IPS-18a (cell line): ENCODE results near the gene SIK3.

Source experiments
- H3K27ac ChIP-seq: one replicate; pipeline ENCODE4 v1.5.1; 2013; ENCODE audit warnings: low read length
- H3K27me3 ChIP-seq: one replicate; pipeline ENCODE4 v1.6.1; 2013; ENCODE audit warnings: mild to moderate bottlenecking, low read length; ENCODE audit not compliant: control insufficient read depth, insufficient read depth
- H3K36me3 ChIP-seq: one replicate; pipeline ENCODE4 v1.6.1; 2013; ENCODE audit warnings: low read depth, low read length; ENCODE audit not compliant: control insufficient read depth
- H3K4me1 ChIP-seq: one replicate; pipeline ENCODE4 v1.6.1; 2013; ENCODE audit warnings: low read depth, low read length; ENCODE audit not compliant: control insufficient read depth
- H3K4me3 ChIP-seq: one replicate; pipeline ENCODE4 v1.5.1; 2013; ENCODE audit warnings: low read length
- H3K9ac ChIP-seq: one replicate; pipeline ENCODE4 v1.6.1; 2013; ENCODE audit warnings: mild to moderate bottlenecking, low read length, moderate library complexity
- H3K9me3 ChIP-seq: one replicate; pipeline ENCODE4 v1.6.1; 2013; ENCODE audit warnings: low read depth, low read length; ENCODE audit not compliant: control insufficient read depth

Gene SIK3

DNA sequence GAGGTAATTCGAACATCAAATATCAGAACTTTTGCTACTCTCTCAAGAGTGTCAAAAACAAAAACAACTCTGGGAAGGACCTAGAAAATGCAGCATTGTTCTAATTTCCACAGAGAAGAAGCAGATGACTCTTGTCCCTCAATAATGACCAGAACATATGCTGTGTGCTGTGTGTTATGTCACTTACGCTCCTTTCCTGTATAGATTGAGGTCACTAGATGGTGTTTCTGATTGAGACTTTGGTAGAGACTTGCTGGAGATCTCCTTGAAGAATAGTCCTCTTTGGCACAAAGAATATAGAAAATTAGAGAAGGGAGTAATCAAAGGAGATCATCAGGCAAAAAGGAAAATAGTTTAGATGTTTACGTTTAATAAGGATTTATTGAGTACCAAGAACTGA, 2.3 kb upstream of the SIK3 start:
- H3K4me3 ChIP-seq: no peak overlapping the region
- H3K27ac ChIP-seq: no peak overlapping the region
- H3K9ac ChIP-seq: no peak overlapping the region
- no peaks in the 10 kb centered on the region for H3K36me3 ChIP-seq
- no peaks in the 10 kb centered on the region for H3K9me3 ChIP-seq
- peaks cover 22% of the 10 kb centered on the region for H3K4me1 ChIP-seq
- H3K27me3 ChIP-seq: no peaks in the 10 kb centered on the region

DNA sequence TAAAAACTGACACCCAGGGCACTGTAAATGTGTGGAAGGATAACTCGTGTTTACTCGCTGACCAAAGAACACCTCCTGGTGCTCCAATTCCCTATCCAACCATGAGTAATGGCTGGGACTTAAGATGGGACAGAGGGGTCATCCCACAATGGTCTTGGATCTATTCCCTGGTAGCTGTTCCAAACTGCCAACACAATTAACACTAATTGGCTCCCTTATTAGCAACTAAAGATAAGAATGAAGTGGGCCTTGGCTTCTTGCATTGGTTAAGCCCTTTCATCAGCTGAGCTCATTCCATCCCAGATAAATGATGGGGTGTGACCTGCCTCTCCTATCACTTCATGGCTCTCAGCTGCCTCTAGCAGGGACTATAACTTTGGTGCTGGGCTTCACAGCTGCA, 1.5 kb upstream of the SIK3 start:
- no peak overlapping the region for H3K27ac ChIP-seq

GRCh38 chr11:117097389-117098268, 599 bp downstream of the SIK3 start:
- Histone ChIP-seq H3K36me3 (no peaks in the 10 kb centered on the region), H3K27me3 (no peaks in the 10 kb centered on the region), H3K4me1 (peaks cover 22% of the 10 kb centered on the region), H3K27ac (no peak overlapping the region), H3K9ac (peak overlapping the region; percentile 79), H3K4me3 (peak overlapping the region; percentile 63), H3K9me3 (no peaks in the 10 kb centered on the region)

More for the DNA sequence above, 1.5 kb upstream of the SIK3 start:
- peaks cover 22% of the 10 kb centered on the region for H3K4me1 ChIP-seq
- no peaks in the 10 kb centered on the region for H3K9me3 ChIP-seq
- H3K4me3 ChIP-seq: no peak overlapping the region
- no peaks in the 10 kb centered on the region for H3K27me3 ChIP-seq
- no peak overlapping the region for H3K9ac ChIP-seq
- no peaks in the 10 kb centered on the region for H3K36me3 ChIP-seq

DNA sequence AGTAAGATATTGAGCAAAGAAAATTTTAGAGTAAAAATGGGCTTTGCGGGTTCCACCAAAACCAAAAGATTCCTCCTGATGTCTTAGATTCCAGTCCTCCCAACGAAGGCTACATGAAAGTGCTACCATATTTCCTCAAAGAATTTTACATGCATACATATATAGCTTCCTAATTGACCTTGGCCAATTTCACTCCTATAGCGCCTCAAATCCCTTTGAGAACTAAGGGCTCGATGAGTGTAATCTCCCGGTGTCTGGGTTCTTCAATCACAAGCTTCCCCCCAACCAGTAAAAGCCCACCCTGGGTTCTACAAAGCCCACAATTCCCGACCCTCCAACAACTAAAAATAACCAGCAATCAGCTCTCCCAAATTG, 1.2 kb downstream of the SIK3 start:
- no peak overlapping the region for H3K27ac ChIP-seq
- H3K4me1 ChIP-seq: peaks cover 22% of the 10 kb centered on the region
- H3K9ac ChIP-seq: peak overlapping the region; percentile 79
- no peaks in the 10 kb centered on the region for H3K9me3 ChIP-seq
- H3K36me3 ChIP-seq: no peaks in the 10 kb centered on the region
- peak overlapping the region; percentile 63 for H3K4me3 ChIP-seq
- H3K27me3 ChIP-seq: no peaks in the 10 kb centered on the region

DNA sequence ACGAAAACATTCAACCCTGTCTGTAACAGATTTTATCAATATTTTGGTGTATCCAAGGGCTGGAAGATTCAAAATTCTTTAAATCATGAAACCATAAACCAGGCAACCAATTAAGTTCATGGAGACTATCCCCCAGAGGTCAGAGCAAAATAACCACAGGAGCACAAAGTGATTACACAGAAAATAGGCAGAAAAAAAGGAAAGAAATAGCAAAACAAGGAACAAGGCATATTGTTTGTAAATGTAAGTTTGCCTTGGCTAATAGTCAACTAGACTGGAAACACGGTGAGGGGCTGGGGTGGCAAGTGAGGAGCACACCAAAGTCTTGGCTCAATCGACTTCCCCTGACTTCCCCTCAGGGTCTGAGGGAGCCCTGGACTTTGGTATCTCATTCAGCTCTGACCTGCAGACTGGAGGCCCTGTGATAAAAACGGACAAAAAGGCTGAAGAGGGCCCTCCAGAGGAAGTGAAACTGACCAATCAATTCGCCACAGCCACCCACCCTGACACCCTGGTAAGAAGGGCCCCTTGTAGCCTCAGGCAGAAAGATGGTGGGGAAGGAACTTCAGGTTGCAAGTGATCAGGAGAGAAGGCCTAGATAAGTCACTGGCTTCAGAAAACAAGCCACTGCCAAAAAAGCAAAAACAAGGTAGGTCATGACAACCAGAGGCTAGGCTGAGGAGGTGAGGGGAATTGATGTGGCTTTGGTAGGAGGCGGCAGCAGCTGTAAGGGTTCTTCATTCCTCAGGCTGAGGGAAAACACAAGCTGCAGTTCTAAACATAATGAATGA, 1.8 kb downstream of the SIK3 start:
- H3K9me3 ChIP-seq: no peaks in the 10 kb centered on the region
- H3K36me3 ChIP-seq: no peaks in the 10 kb centered on the region
- H3K27me3 ChIP-seq: no peaks in the 10 kb centered on the region
- H3K4me3 ChIP-seq: peak overlapping the region; percentile 63
- no peak overlapping the region for H3K9ac ChIP-seq
- peaks cover 22% of the 10 kb centered on the region for H3K4me1 ChIP-seq
- H3K27ac ChIP-seq: no peak overlapping the region

GRCh38 chr11:117095284-117096161, 2.7 kb downstream of the SIK3 start:
- peaks cover 22% of the 10 kb centered on the region for H3K4me1 ChIP-seq
- peak overlapping the region; percentile 63 for H3K4me3 ChIP-seq
- H3K27ac ChIP-seq: no peak overlapping the region

DNA sequence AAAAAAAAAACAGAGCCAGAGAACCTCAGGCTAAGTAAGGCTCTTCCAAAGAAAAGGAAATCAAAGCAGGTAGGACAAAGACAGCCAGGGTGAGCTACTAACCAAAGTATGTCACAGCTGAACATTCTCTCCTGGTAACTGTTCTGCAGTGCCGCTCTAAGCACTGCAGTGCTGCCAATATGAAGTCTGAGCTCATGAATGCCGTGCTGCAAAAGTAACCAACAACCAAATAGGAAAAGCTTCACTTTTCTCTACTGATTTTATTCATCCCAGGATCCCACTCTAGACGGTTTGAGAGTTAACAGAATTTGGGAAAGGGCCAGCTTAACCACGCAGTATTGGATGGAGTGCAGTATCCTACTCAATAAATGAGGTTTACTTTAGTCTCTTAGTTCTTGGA, 3.5 kb downstream of the SIK3 start:
- H3K4me3 ChIP-seq: no peak overlapping the region
- no peak overlapping the region for H3K27ac ChIP-seq
- no peaks in the 10 kb centered on the region for H3K36me3 ChIP-seq
- H3K4me1 ChIP-seq: peaks cover 22% of the 10 kb centered on the region
- H3K9me3 ChIP-seq: no peaks in the 10 kb centered on the region
- no peak overlapping the region for H3K9ac ChIP-seq
- no peaks in the 10 kb centered on the region for H3K27me3 ChIP-seq

More at GRCh38 chr11:117095284-117096161, 2.7 kb downstream of the SIK3 start:
- Histone ChIP-seq H3K9ac (no peak overlapping the region), H3K36me3 (no peaks in the 10 kb centered on the region), H3K27me3 (no peaks in the 10 kb centered on the region), H3K9me3 (no peaks in the 10 kb centered on the region)

- Histone ChIP-seq H3K4me1 (peaks cover 16% of the 10 kb centered on the region), H3K9me3 (no peaks in the 10 kb centered on the region), H3K27me3 (no peaks in the 10 kb centered on the region), H3K9ac (no peak overlapping the region), H3K27ac (no peak overlapping the region), H3K4me3 (no peak overlapping the region), H3K36me3 (no peaks in the 10 kb centered on the region)
Measured at GRCh38 chr11:117092951-117093590, 5.2 kb downstream of the SIK3 start.

DNA sequence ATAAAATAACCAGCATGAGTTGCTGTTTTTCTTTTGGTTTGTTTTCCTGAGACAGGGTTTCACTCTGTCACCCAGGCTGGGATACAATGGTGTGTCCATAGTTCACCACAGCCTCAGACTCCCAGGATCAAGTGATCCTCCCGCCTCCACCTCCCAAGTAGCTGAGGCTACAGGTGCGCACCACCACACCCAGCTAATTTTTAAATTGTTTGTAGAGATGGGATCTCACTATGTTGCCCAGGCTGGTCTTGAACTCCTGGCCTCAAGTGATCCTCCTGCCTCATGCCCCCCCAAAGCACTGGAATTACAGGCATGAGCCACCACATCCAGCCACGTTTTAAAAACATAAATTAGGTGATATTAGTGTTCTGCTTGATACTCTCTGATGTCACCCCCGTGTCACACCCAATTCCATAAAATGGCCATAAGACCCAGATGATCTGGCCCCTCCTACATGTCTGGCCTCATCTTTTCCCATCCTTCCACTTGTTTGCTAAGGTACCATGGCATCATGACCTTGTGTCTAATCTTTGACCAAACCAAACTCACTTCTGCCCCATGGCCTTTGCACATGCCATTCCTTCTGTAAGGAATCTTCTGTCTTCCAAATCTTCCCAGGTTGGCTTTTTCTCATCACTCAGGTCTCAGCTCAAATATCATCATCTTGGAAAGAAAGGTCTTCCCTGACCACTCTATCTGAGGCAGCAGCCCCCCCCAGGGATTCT, 6.3 kb downstream of the SIK3 start:
- Histone ChIP-seq H3K4me1 (peaks cover 12% of the 10 kb centered on the region), H3K27me3 (no peaks in the 10 kb centered on the region), H3K9ac (no peak overlapping the region), H3K9me3 (no peaks in the 10 kb centered on the region), H3K36me3 (no peaks in the 10 kb centered on the region), H3K4me3 (no peak overlapping the region), H3K27ac (no peak overlapping the region)

DNA sequence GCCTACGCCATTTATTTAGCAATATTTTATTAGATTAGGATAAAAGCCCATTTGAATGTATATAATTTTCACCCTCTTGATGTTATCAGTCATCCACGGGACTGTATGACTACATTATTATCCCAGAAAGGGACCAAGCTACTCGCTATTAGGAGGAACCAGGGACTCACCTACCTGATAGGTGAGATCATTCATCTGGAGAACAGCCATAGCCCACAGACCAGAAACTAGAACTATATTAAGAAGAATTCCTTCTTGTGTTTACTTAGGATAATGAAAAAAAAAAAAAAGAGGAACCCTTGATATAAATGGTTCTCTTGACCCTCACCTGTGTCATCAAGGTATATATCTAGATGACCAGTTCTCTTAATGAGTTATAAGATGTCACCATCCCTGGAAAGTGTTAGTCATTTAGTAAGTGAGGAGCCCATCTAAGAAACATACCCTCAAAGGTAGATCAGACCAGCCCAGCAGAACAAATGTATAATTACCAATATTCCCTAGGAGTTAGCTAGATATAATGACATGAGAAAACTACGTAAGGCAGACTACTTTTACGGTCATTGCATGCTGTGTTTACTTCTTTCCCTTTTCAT, 8.0 kb downstream of the SIK3 start:
- H3K4me1 ChIP-seq: no peaks in the 10 kb centered on the region
- H3K9me3 ChIP-seq: no peaks in the 10 kb centered on the region
- no peak overlapping the region for H3K27ac ChIP-seq
- H3K9ac ChIP-seq: no peak overlapping the region
- H3K27me3 ChIP-seq: no peaks in the 10 kb centered on the region
- no peak overlapping the region for H3K4me3 ChIP-seq
- H3K36me3 ChIP-seq: no peaks in the 10 kb centered on the region
